Progenitor cell of endocrine pancreas (in vitro differentiated cells): ENCODE measurements around the gene GATD1. TPM values are rescaled to one million over a fixed set of nuclear protein-coding genes. Genes with fewer than 3 reads are reported as not detected.

ENCODE experiments used
- DNase-seq: peaks from one replicate; pipeline ENCODE4 v3.0.0; 2021; ENCODE audit warnings: low spot score; ENCODE audit not compliant: unreplicated experiment
- H3K27ac Mint-ChIP-seq: 2 replicates; pipeline ENCODE4 v1.8.0; 2021; ENCODE audit warnings: mild to moderate bottlenecking, moderate library complexity, mixed read lengths
- H3K27me3 Mint-ChIP-seq: 2 replicates; pipeline ENCODE4 v1.8.0; 2021; ENCODE audit warnings: mixed read lengths
- H3K36me3 Mint-ChIP-seq: 2 replicates; pipeline ENCODE4 v1.8.0; 2022; ENCODE audit warnings: mixed read lengths; ENCODE audit not compliant: insufficient read depth
- H3K4me1 Mint-ChIP-seq: 2 replicates; pipeline ENCODE4 v1.8.0; 2021; ENCODE audit warnings: low read depth, mixed read lengths
- H3K4me3 Mint-ChIP-seq: 2 replicates; pipeline ENCODE4 v1.8.0; 2021; ENCODE audit warnings: low read depth, mild to moderate bottlenecking, moderate library complexity, mixed read lengths
- H3K9me3 Mint-ChIP-seq: 2 replicates; pipeline ENCODE4 v1.8.0; 2021; ENCODE audit warnings: low read depth, mixed read lengths
- CTCF ChIP-seq: fragments of 200-600 bp; sonication (generic); IDR thresholded peaks from one replicate; pipeline ENCODE4 v1.5.0; 2021; ENCODE audit warnings: antibody characterized with exemption, mild to moderate bottlenecking; ENCODE audit not compliant: unreplicated experiment
- total RNA-seq: library from RNA; stranded (reverse); gene quantifications from 2 replicates; pipeline ENCODE4 v1.2.1, GENCODE V29; 2021

GATD1 gene
- total RNA-seq, 1 donor from 2014 or later, result 74.1 TPM

- Mint-ChIP-seq H3K27ac (no peak overlapping the region), H3K27me3 (no peaks in the 10 kb centered on the region), H3K4me3 (no peak overlapping the region)
Measured at GRCh38 chr11:793556-793955, 16.3 kb upstream of the GATD1 start.

GRCh38 chr11:792873-793272, 15.6 kb upstream of the GATD1 start:
- Mint-ChIP-seq H3K27ac (no peak overlapping the region), H3K9me3 (no peaks in the 10 kb centered on the region), H3K36me3 (no peaks in the 10 kb centered on the region), H3K4me1 (peaks cover 7% of the 10 kb centered on the region), H3K27me3 (no peaks in the 10 kb centered on the region), H3K4me3 (no peak overlapping the region)
- no peak for TF ChIP-seq CTCF
- DNase-seq, result no peak

More at GRCh38 chr11:793556-793955, 16.3 kb upstream of the GATD1 start:
- no peak for TF ChIP-seq CTCF
- H3K4me1 Mint-ChIP-seq, result peaks cover 7% of the 10 kb centered on the region
- H3K9me3 Mint-ChIP-seq, result no peaks in the 10 kb centered on the region
- no peaks in the 10 kb centered on the region for H3K36me3 Mint-ChIP-seq
- DNase-seq, result no peak

- peaks cover 7% of the 10 kb centered on the region for H3K4me1 Mint-ChIP-seq
- TF ChIP-seq CTCF, result no peak
- no peaks in the 10 kb centered on the region for H3K36me3 Mint-ChIP-seq
- DNase-seq, result no peak
- H3K9me3 Mint-ChIP-seq, result no peaks in the 10 kb centered on the region
- no peaks in the 10 kb centered on the region for H3K27me3 Mint-ChIP-seq
- H3K27ac Mint-ChIP-seq, result no peak overlapping the region
- no peak overlapping the region for H3K4me3 Mint-ChIP-seq
Measured at GRCh38 chr11:792535-792821, 15.2 kb upstream of the GATD1 start.

- no peak for DNase-seq
- H3K9me3 Mint-ChIP-seq, result no peaks in the 10 kb centered on the region
- H3K4me1 Mint-ChIP-seq, result peaks cover 5% of the 10 kb centered on the region
- no peaks in the 10 kb centered on the region for H3K36me3 Mint-ChIP-seq
- H3K27ac Mint-ChIP-seq, result no peak overlapping the region
- H3K4me3 Mint-ChIP-seq, result no peak overlapping the region
- no peak for TF ChIP-seq CTCF
- H3K27me3 Mint-ChIP-seq, result no peaks in the 10 kb centered on the region
Measured at GRCh38 chr11:791658-792534, 14.6 kb upstream of the GATD1 start.

- Mint-ChIP-seq H3K27me3 (no peaks in the 10 kb centered on the region), H3K27ac (no peak overlapping the region), H3K4me1 (peaks cover under 1% of the 10 kb centered on the region), H3K36me3 (no peaks in the 10 kb centered on the region), H3K4me3 (no peak overlapping the region), H3K9me3 (no peaks in the 10 kb centered on the region)
- no peak for DNase-seq
- TF ChIP-seq CTCF, result no peak
Measured at GRCh38 chr11:790721-791564, 13.7 kb upstream of the GATD1 start.
